ENCODE measurements around the gene CEMIP. TPM values are rescaled to one million over a fixed set of nuclear protein-coding genes. Genes with fewer than 3 reads are reported as not detected.

CEMIP gene
- total RNA-seq, 1 experiment from 2014 or later, result 0.03 TPM

DNA sequence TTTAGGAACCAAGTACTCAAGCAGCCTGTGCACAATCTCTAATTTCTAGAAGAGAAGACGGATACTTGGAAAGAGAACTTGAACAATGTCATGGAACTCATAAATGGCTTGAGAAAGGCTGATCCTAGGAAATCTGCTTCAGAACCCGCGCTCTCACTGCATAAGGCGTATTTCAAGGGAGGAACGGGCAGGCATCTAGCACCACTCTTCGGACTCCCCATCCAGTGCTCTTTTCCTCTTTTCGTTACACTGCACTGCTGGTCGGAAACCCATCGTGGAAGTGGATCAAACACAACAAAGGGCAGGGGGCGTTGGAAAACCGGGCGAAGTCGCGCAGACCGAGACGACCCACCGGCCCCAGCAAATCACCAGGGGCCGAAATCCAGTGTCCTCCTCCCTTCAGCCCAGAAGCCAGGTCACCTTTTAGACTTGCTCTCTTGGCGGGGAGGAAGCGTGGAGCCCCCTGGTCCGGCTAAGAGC, 221.0 kb downstream of the CEMIP start:
- H3K4me1 ChIP-seq (replicated peaks), result peaks cover 16% of the 10 kb centered on the region
- H3K36me3 ChIP-seq, result peaks cover 49% of the 10 kb centered on the region
- H3K27me3 ChIP-seq (replicated peaks), result no peaks in the 10 kb centered on the region
- H3K9me3 ChIP-seq (replicated peaks), result peaks cover 3% of the 10 kb centered on the region; the same call in 1 of the 2 replicates
- peak overlapping the region; percentile 94 for H3K27ac ChIP-seq
- peak in 1 of 2 experiments; percentile 78 for DNase-seq (ENCODE audit: low read depth in 1 of 2, low spot score in 2 of 2)
- peak overlapping the region; percentile 95 for H3K4me3 ChIP-seq

DNA sequence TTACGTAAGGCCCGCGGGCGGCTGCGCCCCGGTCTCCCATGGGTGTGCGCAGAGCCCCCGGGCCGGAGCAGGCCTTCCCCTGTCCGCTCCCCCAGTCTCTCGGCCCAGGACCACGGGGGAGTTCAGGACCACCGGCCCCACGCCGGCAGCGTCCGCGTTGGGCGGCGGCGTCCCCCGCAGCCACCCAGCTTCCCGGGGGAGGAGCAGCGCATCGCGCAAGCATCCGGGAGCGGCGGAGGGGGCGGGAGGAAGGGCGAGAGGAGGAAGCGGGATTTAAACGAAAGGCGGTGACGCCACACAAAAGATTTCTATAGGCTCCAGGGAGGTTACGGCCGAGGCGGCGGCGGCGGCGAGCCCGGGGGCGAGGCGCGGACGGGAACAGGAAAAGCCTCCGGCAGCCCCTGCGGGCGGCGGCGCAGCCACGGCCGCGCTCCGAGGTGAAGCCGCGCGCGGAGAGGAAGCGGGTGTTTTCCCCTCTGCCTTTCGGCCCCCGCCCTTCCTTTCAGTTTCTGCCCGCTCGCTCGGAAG, 221.5 kb downstream of the CEMIP start, which contains the start of gene TLNRD1:
Gene TLNRD1, plus strand, starts transcription at position 300 of the 528 bp plus-strand sequence. CDS start 1,349 bp downstream, outside the sequence.
- Histone ChIP-seq H3K36me3 (peaks cover 54% of the 10 kb centered on the region), H3K27ac (peak within 1 kb of the TSS; percentile 94), H3K4me1 (replicated peaks) (peaks cover 16% of the 10 kb centered on the region), H3K4me3 (peak within 1 kb of the TSS; percentile 95), H3K9me3 (replicated peaks) (peaks cover 3% of the 10 kb centered on the region; the same call in 1 of the 2 replicates), H3K27me3 (replicated peaks) (no peaks in the 10 kb centered on the region)
- peak; percentile 90 to 94 for DNase-seq (ENCODE audit: low read depth in 1 of 2, low spot score in 2 of 2)

Other genes with a start within 250 kb of the CEMIP start
- gene ABHD17C, start 84.1 kb upstream of the CEMIP start, total RNA-seq (2014; rRNA removed; shearing (Covaris generic)), result 1.3 and 3.4 TPM in 2 replicates
- 23.1 and 26.3 TPM in 2 replicates for gene MESD, start 210.4 kb downstream of the CEMIP start, total RNA-seq (2014; rRNA removed; shearing (Covaris generic))
- gene TLNRD1, start 221.6 kb downstream of the CEMIP start, total RNA-seq (2014; rRNA removed; shearing (Covaris generic)), result 40.3 and 42.3 TPM in 2 replicates

Measured in SJSA1 (cell line).